HTERT RPE-1 (cell line): ENCODE data around the gene MAPK8.
"Not testable (repeated sequence)": the region's sequence is repeated elsewhere in the genome, so short reads cannot be mapped to it uniquely, and the experiment has no call there.

Experiments used
- in situ Hi-C: fragments of 300-500 bp; cut with MboI; formaldehyde crosslinking; loops from 4 replicates; pipeline ENCODE4 v1.14.3; 2020; ENCODE audit warnings: low sequenced_read_pairs

Gene MAPK8

DNA sequence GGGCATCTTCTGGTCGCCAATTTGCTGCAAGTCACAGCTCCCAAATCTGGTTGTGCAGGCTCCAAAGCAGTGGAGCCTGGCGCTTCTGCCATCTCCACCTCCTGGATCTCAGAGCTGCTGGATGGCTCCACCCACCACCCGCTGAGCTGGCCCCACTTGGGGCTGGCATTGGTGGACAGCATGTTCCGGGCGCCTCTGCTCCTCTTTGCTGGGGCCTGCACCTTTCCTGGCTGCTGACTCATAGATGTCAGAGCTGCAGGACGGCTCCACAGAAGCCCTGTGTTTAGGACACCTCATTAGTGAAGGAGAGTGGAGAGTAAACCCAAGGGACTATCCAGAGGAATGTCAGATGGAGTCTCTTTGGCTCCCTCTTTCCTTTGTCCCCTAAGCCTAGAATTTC is 27.4 kb downstream of the MAPK8 start:
- in situ Hi-C loops: no loop called here

DNA sequence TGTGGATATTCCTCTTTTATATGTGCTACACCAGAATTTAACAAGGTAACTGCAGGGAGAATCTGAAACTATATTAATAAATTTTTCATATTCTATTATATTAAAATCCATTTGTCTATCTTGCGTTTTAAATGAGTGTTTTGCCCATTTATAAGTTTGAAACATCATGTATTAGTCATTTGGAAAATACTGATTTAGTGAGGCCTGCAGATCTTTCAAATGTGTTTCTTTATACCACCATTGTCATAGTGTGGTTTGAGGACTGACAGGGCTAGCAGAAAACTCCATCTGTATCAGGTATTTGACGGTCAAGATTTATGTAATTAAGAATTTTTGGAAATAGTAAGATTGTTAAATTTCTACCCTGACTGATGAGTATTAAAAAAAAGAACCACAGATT is 29.3 kb downstream of the MAPK8 start:
- in situ Hi-C loops: no loop called here

DNA sequence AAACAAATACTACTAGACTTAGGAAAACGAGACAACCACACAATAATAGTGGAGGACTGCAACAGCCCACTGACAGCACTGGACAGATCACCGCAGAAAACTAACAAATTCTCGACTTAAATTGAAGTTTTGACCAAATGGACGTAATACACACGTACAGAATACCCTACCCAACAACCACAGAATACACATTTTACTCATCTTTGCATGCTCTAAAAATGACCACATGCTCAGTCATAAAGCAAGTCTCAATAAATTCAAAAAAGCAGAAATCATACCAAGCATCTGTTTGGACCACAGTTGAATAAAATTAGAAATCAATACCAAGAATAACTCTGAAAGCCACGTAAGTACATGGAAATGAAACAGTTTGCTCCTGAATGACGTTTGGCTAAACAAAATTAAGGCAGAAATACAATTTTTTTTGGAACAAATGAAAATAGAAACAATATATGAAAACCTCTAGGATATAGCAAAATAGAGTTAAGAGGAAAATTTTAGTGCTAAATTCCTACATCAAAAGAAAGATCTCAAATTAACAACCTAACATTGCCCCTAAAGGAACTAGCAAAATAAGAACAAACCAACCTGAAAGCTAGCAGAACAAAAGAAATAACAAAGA is 30.6 kb downstream of the MAPK8 start:
- in situ Hi-C loops: no loop called here

DNA sequence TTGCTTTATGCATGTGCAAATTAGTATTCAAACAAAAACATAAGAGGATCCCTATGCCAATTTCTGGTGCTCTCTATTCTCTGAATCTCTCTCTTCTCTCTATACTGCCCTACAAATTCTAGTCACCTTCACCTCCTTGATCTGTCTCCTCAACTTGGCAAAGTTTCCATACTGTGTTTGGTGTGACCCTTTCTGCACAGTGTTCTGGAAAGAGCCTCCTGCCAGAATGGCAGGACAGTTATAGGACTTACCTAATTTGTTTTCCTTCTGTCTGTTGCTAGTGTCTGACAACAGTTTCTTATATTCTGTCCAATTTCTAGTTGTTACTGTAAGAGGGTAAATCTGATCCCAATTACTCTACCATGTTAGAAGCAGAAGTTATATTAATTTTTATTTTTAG is 34.3 kb downstream of the MAPK8 start:
- in situ Hi-C loops: no loop called here

DNA sequence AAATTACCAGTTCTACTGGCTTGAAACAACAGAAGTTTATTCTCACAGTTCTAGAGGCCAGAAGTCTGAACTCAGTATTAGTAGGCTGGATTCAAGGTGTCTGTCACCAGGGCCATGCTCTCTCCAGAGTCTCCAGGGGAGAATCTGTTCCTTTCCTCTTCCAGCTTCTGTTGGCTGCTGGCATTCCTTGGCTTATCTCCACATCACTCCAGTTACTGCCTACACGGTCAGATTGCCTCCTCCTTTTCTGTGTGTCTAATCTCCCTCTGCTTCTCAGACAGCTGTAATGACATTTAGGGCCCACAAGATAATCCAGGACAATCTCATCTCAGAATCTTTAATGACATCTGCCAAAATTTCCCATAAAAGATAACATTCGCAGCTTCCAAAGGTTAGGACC is 36.6 kb downstream of the MAPK8 start:
- in situ Hi-C loops: no loop called here

DNA sequence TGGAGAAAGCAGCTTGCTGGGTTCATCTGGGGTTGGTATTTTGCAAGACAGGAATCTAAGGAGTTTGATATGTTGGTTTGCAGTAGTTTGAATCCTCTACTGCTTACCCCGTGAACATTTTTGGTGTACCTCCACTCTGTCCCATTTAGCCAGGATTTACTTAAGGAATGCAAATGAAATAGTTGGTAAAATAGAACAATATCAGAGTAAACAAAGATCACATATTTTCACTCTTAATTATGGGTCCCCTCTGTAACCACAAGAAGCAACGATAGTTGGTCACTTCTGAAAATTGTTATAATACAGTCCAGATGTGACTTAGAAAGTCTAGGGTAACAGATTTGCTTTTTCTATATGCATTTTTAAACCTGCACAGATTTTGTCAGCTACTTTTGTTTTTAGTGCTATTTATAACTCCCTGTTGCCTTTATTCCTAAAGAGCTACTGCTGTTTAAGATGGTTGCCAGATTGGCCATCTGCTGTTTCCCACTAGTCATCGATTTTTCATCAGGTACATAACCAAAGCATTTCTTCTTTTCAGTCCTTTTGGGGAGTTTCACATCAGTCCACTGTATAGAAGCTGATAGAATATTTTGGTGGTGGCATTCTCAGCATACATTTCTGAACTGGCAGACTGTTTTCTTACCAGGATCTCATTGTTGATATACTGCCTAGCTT is 37.6 kb downstream of the MAPK8 start:
- in situ Hi-C loops: no loop called here

DNA sequence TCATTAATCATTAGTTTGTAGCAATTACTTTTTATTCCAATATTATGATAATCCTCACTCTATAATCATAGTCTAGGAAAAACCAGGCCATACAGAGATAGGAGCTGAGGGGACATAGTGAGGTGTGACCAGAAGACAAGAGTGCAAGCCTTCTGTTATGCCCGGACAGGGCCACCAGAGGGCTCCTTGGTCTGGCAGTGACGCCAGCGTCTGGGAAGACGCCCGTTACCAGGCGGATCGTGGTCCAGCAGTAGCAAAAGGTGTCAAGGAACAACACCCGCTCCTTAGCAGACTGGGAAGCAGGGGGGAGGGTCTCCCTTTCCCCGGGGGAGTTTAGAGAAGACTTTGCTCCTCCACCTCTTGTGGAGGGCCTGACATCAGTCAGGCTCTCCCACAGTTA is 39.8 kb downstream of the MAPK8 start:
- in situ Hi-C loops: not testable (repeated sequence)

DNA sequence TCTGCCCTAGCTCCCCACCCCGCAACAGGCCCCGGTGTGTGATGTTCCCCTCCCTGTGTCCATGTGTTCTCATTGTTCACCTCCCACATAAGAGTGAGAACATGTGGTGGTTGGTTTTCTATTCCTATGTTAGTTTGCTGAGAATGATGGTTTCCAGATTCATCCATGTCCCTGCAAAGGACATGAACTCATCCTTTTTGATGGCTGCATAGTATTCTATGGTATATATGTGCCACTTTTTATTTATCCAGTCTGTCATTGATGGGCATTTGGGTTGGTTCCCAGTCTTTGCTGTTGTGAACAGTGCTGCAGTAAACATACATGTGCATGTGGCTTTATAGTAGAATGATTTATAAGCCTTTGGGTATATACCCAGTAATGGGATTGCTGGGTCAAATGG is 41.1 kb downstream of the MAPK8 start:
- in situ Hi-C loops: not testable (repeated sequence)

DNA sequence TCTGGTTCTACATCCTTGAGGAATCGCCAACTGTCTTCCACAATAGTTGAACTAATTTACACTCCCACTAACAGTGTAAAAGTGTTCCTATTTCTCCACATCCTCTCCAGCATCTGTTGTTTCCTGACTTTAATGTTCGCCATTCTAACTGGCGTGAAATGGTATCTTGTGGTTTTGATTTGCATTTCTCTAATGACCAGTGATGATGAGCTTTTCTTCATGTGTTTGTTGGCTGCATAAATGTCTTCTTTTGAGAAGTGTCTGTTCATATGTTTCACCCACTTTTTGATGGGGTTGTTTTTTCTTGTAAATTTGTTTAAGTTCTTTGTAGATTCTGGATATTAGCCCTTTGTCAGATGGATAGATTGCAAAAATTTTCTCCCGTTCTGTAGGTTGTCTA is 41.5 kb downstream of the MAPK8 start:
- in situ Hi-C loops: not testable (repeated sequence)

DNA sequence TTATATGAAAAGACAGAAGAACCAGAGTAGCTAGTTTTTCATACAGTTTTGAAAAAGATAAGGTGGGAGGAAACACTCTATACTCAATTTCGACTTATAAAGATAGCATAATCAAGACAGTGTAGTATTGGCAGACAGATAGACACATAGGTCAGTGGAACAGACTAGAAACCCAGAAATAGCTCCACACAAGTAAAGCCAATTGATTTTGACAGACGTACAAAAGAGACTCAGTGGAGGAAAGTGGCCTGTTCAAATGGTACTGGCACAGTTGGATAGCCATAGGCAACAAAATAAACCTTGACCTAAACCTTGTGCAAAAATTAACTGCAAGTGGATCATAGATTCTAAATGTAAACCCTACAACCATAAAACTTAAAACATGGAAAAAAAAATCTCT is 46.8 kb downstream of the MAPK8 start:
- in situ Hi-C loops: no loop called here

DNA sequence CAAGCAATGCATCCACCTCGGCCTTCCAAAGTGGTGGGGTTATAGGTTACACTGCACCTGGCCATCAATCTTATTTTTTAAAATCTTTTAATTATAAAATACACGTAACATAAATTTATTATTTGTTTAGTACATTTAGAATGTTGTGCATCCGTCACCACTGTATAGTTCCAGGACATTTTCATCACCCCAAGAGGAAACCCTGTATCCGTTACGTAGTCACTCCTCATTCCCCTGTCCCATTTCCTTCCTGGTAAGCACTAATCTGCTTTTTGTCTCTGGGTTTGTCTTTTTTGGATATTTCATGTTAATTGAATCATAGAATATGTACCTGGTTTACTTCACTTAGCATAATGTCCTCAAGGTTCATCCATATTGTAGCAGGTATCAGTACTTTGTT is 51.2 kb downstream of the MAPK8 start:
- in situ Hi-C loops: no loop called here

DNA sequence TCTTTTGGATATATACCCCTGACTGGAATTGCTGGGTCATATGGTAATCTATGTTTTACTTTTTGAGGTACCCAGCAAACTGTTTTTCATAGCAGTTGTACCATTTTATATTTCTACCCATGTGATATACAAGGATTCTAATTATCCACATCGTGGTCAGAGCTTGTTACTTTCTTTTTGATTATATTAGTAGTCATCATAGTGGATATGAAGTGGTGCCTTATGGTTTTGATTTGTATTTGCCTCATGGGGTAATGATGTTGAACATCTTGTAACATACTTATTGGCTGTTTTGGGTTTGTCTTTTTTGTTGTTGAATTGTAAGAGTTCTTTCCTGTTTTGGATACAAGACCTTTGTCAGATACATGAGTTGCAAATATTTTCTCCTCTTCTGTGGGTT is 51.7 kb downstream of the MAPK8 start:
- in situ Hi-C loops: no loop called here

DNA sequence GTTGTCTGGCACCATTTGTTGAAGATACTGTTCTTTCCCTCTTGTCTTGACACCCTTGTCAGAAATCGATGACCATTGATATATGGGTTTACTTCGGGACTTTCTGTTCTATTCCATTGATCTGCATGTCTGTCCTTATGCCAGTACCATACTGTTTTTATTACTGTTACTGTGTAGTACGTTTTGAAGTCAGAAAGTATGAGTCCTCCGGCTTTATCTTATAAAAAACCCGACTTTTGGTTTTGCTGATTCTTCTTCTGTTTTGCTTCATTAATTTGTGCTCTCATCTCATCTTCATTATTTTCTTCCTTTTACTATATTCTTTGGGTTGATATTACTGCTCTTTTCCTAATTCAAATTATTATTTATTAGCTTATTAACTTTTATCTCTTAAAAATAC is 52.4 kb downstream of the MAPK8 start:
- in situ Hi-C loops: no loop called here

DNA sequence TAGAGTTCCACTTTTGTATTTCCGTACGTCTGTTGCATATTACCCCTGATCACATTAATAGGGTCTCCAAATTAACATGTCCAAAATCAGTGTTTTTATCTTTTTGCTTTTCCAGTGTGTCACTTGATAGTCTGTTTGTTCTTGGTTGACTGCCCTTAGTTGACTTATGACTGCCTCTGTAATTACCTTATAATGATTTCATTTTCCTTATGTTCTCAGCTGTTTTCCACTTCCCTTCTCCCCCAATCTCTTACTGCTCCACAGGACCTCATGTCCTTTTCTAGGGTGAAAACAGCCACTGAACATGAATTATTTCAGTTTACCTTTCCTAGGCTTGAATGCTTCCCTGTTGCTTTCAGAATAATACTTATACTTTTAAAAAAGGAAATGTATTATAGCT is 54.7 kb downstream of the MAPK8 start:
- in situ Hi-C loops: no loop called here

DNA sequence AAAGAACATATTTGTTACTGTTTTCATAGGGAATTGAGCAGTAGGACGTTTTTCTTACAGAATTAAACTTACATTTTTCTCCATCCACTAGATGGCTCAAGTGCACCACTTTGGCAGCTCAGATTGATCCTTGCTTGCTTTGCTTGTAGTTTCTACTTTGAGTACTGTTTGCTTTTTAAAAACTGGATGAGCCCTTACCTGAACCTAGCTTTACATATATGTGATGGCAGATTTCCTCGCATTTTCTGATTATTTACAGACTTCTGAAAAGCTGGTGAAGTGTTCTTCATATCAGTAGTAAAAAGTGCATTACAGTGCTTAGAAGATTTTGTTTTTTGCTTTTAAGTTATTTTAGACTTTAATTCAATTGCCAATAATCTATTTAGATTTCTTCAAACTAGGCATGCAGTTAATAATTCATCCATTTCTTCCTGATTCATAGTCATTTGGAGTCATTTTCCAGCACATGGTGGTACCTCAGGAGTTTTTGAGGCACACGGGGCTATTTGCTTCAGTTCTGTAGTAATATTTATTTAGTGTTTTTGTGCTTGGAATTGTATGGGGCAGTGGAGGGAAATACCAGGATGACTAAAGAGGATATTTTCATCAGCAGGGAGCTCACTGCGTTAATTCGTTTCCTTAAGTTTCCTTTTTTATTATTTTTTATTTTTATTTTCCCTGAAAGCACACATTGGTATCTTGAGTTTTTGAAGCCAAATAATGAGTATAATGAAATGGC is 57.3 kb downstream of the MAPK8 start:
- in situ Hi-C loops: no loop called here

DNA sequence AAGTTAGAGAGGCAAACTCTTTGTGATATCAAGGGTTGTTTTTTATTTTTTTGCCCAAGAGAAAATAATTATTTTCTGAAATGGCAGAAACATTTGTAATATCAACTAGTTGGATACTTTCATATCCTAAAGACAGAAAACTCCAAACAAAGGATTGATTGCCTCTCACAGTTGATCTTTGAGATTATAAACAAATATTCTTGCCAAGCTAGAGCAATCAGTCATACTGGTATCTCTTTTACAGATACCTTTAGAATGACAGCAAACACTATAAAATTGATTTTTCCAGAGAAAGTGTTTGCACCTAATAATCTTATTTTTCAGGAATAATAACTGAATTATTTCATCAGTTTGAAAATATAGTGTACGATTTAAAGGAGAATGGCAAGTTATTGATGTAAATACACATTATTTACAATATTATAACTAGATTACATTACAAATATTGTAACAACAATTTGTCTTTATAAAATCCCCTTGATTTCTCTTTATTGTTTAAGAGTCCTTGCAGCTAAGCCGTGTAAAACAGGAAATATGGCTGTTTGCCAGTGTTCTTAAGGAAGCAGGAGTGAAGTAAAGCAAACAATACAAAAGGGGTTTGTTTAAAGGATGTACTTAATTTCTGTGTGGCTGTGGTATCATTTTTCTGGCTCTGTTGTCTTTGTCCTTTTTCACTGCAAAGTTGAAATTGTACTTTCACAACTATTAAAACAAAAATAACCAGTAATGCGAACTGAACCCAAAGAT is 58.4 kb downstream of the MAPK8 start:
- in situ Hi-C loops: no loop called here

DNA sequence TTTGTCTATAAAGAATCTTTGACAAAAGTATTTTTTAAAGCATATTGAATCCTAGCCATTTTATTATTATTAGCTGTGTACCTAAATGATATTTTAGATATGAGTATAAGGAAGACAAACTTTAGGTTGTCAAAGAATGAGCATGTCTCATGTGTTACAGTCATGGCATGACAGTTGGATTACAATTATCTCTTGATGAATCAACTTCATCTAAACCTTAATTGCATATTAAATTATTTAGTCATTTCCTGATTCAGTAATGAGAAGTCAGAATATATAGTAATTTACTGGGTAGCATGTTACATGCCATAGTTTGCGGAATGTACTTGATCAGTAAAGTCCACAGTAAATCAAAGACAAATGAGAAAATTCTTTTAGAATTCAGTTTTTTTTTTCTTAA is 59.2 kb downstream of the MAPK8 start:
- in situ Hi-C loops: no loop called here

DNA sequence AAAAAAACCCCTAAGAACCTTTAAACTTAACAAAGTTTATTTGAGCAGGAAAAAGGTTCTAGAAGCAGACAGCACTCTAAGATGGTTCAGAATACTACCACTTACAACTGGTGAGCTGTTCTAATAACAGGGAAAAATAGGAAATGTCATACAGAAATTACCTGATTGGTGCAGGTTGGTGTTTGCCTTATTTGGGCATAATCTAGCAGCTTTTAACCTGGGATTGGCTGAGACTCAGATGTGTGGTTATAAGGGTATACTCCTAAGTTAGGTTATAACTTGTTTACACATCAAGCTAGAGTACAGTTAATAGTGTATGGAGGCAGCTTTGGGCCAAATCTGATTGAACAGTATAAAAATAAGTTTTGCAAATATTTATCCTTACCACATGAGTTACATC is 59.8 kb downstream of the MAPK8 start:
- in situ Hi-C loops: no loop called here

DNA sequence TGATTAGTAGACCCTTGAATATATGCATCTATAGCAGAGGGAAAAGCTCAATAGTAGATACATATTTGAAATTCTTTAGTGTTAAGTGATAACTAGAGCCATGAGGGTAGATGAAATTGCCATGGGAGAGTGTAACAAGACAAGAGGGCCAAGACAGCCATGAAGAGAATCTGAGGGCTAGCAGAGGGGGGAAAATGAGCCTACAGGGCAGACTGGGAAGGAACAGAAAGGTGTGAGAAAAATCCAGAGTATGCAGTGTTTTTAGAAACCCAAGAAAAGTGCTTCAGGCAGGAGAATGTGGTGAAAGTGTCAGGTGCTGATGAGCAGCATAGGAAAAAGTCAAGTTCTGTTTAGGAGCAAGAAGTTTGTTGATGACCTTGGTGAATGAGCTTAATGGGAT is 63.0 kb downstream of the MAPK8 start:
- in situ Hi-C loops: no loop called here

DNA sequence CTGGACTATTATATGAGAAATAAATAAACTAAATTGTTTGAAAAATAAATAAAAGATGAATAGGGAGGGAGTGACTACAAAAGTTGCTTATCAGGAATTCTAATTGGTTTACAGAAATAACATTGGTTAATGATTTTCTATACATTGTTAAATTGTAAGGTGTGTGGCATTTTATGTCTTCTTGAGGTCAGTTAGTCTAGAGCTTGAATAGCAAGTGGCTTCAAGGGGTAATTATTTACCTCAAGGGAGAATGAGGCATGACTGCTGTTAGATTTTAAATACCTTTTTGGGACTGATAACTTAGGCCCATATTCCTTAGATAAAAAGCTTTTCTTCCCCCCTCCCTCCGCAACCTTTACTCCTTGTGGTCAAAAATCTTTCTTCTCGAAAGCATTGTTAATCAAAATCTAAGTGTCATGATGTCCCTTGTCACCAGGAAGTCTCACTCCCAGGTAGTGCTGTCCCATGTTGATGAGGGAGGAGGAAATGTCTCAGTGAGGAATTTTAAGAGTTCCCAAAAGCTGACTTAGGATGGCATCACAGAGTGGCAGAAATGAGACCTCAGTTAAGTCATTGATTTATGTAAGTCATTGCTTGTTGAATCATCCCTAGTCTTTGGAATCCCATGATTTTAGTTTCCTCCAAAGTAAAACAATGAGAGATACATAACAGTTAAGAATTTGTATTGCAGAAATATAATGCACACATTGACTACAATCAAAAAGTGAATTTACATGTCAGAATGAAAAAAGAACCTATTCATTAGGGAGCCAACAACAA is 71.5 kb downstream of the MAPK8 start:
- in situ Hi-C loops: no loop called here

DNA sequence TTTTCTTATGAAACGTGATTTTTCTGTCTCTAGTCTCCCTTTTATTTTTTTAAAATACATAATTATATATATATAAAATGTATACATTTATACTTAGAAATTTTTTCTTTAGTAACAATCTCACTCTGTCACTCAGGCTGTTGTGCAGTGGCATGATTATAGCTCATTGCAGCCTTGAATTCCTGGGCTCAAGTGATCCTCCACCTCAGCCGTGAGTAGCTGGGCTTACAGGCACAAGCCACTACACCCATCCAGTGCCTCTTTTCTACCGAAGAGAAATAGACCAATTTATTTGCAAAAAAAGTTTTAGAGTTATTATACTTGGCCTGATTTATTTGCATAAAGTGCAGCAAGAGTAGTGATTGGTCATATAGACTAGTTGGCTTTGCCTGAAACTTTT is 72.2 kb downstream of the MAPK8 start:
- in situ Hi-C loops: no loop called here
